ENCODE results near the gene SNX9.

- TF ChIP-seq POLR2A (IDR thresholded peaks at IDR 0.05; ENCODE audit: low read length): no peak
- TF ChIP-seq GATA1 (IDR thresholded peaks at IDR 0.05; ENCODE audit: low read depth, low read length): no peak
Measured at GRCh38 chr6:157774153-157775135, 48.6 kb upstream of the SNX9 start.
